Measurements from ENCODE around the gene RFXANK. TPM values are rescaled to one million over a fixed set of nuclear protein-coding genes. Genes with fewer than 3 reads are reported as not detected.

RFXANK gene
- total RNA-seq, 1 experiment from 2014 or later = 78.7 TPM

GRCh38 chr19:19204181-19204580 is 12.1 kb downstream of the RFXANK start:
- Mint-ChIP-seq H3K27ac (no peak overlapping the region), H3K27me3 (ENCODE audit: low read depth) (peaks cover 53% of the 10 kb centered on the region), H3K4me3 (peak overlapping the region; percentile 88; the same call in 1 of the 2 replicates), H3K9me3 (peaks cover 7% of the 10 kb centered on the region; the same call in 1 of the 2 replicates), H3K4me1 (peaks cover 12% of the 10 kb centered on the region), H3K36me3 (peaks cover 3% of the 10 kb centered on the region; the same call in 1 of the 2 replicates)
- DNase-seq (ENCODE audit: low spot score) (peak; percentile 37), ATAC-seq (no peak; the same call in 1 of the 2 replicates)
- ChIA-PET POLR2A (interaction anchor here (0.7 kb wide), 1 partner anchor 370 kb away, joined by 6 read pairs; no protein-coding TSS in a partner anchor), CTCF (interaction anchor here (0.7 to 4.2 kb wide), 5 partner anchors 12 to 370 kb away, joined by 3 to 22 read pairs (median 3); partner anchors contain the start of genes BORCS8 and RFXANK)
- TF ChIP-seq E2F1 (CRISPR knock-in tag; IDR thresholded peaks at IDR 0.05) (no peak), SMAD4 (CRISPR knock-in tag; IDR thresholded peaks at IDR 0.05) (no peak), ZNF671 (CRISPR knock-in tag; IDR thresholded peaks at IDR 0.05) (no peak), CREB1 (CRISPR knock-in tag; IDR thresholded peaks at IDR 0.05) (no peak), SOX15 (CRISPR knock-in tag; IDR thresholded peaks at IDR 0.05) (no peak), TEAD1 (CRISPR knock-in tag; IDR thresholded peaks at IDR 0.05) (no peak), ATF1 (CRISPR knock-in tag; IDR thresholded peaks at IDR 0.05) (no peak), CREM (CRISPR knock-in tag; IDR thresholded peaks at IDR 0.05) (no peak), ATF3 (CRISPR knock-in tag; conservative IDR thresholded peaks at IDR 0.05) (no peak), RELA (CRISPR knock-in tag; IDR thresholded peaks at IDR 0.05; ENCODE audit: borderline replicate concordance) (no peak), IRF2 (CRISPR knock-in tag; IDR thresholded peaks at IDR 0.05; ENCODE audit: borderline replicate concordance, low read depth) (no peak), ZNF396 (CRISPR knock-in tag; IDR thresholded peaks at IDR 0.05; ENCODE audit: borderline replicate concordance) (no peak)
- TF ChIP-seq, protein P1, sequence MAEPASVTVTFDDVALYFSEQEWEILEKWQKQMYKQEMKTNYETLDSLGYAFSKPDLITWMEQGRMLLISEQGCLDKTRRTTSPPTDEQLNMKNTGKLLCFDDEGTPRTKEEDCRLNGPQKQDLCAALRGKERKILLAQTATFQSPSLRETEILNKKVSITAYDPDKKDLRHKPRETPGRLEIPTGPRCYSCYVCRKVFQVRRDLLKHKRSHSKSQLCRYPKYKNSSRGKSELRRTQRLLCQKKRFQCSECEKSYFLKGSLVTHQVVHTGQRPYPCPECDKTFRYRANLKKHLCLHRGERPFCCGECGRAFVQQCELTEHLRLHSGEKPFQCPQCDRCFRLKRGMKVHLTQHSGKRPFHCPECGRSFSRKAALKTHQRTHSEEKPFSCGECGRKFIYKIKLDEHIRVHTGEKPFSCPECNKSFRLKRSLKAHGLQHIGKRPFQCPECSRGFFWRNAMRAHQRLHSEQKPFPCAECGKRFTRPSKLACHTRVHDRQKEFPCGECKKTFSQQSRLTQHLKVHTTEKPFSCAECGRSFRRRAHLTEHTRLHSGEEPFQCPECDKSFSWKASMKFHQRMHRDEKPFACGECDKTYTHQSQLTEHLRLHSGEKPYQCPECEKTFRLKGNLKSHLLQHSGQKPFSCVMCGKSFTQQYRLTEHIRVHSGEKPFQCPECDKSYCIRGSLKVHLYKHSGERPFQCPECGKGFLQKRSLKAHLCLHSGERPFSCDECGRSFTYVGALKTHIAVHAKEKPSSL (CRISPR knock-in tag; conservative IDR thresholded peaks at IDR 0.05) = no peak

DNA sequence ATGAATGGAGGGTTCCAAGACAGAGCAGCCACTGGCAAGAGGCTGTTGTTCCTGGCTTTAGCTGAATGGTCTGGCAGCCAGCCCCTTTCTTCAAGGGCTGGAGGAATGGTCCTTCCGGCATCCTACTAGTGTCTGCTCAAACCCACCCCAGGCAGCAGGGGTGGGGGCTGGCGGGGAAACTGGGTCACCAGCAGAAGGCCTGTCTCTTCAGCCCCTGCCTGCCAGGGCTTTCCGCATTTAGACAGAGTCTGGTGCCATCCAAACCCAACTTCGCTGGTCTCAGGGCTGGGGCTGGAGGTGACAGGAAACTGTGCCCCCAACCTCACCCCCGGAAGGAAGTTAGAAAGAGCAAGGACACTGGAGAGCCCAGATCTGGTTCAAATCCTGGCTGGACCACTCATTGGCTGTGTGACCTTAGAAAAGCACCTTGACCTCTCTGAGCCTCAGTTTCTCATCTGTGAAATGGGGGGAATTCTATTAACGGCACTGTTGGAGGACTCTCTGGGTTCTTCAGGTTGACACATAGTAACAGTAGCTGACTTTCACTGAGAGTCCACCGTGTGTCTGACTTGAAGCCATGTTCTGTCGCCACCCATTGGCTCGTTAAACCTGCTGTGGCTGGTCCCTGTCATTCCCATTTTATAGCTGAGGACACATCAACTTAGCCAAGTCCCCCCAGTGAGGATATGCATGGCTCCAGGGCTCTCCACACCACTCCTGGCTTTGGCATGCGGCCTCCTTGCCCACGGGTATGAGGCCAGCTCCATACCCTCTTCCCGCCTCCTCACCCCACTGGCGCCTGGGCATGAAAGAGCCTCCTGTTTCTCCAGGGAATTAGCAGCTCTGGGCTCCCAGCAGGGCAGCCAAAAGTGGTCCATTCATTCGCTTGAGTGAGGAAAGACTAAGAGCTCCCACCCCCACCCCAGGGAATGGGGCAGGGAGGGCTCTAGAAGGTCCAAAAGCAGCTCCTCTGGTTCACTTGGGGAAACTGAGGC is 13.7 kb downstream of the RFXANK start:
- DNase-seq (ENCODE audit: low spot score) (no peak), ATAC-seq (no peak)
- Mint-ChIP-seq H3K4me3 (no peak overlapping the region), H3K9me3 (peaks cover 7% of the 10 kb centered on the region; the same call in 1 of the 2 replicates), H3K27me3 (ENCODE audit: low read depth) (peaks cover 68% of the 10 kb centered on the region), H3K4me1 (peaks cover 12% of the 10 kb centered on the region), H3K27ac (no peak overlapping the region), H3K36me3 (no peaks in the 10 kb centered on the region)
- CTCF ChIA-PET = interaction anchor here (0.8 to 1.7 kb wide), 4 partner anchors 11 to 26 kb away, joined by 3 to 4 read pairs (median 4); no protein-coding TSS in a partner anchor
- POLR2A ChIA-PET = no interaction called here
- TF ChIP-seq, protein P1 (CRISPR knock-in tag; conservative IDR thresholded peaks at IDR 0.05) = no peak
- TF ChIP-seq, protein P2, sequence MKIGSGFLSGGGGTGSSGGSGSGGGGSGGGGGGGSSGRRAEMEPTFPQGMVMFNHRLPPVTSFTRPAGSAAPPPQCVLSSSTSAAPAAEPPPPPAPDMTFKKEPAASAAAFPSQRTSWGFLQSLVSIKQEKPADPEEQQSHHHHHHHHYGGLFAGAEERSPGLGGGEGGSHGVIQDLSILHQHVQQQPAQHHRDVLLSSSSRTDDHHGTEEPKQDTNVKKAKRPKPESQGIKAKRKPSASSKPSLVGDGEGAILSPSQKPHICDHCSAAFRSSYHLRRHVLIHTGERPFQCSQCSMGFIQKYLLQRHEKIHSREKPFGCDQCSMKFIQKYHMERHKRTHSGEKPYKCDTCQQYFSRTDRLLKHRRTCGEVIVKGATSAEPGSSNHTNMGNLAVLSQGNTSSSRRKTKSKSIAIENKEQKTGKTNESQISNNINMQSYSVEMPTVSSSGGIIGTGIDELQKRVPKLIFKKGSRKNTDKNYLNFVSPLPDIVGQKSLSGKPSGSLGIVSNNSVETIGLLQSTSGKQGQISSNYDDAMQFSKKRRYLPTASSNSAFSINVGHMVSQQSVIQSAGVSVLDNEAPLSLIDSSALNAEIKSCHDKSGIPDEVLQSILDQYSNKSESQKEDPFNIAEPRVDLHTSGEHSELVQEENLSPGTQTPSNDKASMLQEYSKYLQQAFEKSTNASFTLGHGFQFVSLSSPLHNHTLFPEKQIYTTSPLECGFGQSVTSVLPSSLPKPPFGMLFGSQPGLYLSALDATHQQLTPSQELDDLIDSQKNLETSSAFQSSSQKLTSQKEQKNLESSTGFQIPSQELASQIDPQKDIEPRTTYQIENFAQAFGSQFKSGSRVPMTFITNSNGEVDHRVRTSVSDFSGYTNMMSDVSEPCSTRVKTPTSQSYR (CRISPR knock-in tag; IDR thresholded peaks at IDR 0.05) = no peak
- TF ChIP-seq, protein P3, sequence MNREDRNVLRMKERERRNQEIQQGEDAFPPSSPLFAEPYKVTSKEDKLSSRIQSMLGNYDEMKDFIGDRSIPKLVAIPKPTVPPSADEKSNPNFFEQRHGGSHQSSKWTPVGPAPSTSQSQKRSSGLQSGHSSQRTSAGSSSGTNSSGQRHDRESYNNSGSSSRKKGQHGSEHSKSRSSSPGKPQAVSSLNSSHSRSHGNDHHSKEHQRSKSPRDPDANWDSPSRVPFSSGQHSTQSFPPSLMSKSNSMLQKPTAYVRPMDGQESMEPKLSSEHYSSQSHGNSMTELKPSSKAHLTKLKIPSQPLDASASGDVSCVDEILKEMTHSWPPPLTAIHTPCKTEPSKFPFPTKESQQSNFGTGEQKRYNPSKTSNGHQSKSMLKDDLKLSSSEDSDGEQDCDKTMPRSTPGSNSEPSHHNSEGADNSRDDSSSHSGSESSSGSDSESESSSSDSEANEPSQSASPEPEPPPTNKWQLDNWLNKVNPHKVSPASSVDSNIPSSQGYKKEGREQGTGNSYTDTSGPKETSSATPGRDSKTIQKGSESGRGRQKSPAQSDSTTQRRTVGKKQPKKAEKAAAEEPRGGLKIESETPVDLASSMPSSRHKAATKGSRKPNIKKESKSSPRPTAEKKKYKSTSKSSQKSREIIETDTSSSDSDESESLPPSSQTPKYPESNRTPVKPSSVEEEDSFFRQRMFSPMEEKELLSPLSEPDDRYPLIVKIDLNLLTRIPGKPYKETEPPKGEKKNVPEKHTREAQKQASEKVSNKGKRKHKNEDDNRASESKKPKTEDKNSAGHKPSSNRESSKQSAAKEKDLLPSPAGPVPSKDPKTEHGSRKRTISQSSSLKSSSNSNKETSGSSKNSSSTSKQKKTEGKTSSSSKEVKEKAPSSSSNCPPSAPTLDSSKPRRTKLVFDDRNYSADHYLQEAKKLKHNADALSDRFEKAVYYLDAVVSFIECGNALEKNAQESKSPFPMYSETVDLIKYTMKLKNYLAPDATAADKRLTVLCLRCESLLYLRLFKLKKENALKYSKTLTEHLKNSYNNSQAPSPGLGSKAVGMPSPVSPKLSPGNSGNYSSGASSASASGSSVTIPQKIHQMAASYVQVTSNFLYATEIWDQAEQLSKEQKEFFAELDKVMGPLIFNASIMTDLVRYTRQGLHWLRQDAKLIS (CRISPR knock-in tag; IDR thresholded peaks at IDR 0.05; ENCODE audit: borderline replicate concordance) = no peak
- no peak for TF ChIP-seq HMGA2 (CRISPR knock-in tag; IDR thresholded peaks at IDR 0.05)
- no peak for TF ChIP-seq ZNF138 (CRISPR knock-in tag; conservative IDR thresholded peaks at IDR 0.05)
- no peak for TF ChIP-seq ATF1 (CRISPR knock-in tag; IDR thresholded peaks at IDR 0.05)
- TF ChIP-seq GTF2I (CRISPR knock-in tag; conservative IDR thresholded peaks at IDR 0.05) = 0 out of 2 replicates have a peak, but pooled peaks have one; percentile 20
- TF ChIP-seq RORB (CRISPR knock-in tag; IDR thresholded peaks at IDR 0.05) = no peak
